ENCODE results near the gene KDM4C. TPM values are rescaled to one million over a fixed set of nuclear protein-coding genes. Genes with fewer than 3 reads are reported as not detected.

Gene KDM4C
- total RNA-seq, 1 experiment from 2014 or later, result 16.2 TPM

DNA sequence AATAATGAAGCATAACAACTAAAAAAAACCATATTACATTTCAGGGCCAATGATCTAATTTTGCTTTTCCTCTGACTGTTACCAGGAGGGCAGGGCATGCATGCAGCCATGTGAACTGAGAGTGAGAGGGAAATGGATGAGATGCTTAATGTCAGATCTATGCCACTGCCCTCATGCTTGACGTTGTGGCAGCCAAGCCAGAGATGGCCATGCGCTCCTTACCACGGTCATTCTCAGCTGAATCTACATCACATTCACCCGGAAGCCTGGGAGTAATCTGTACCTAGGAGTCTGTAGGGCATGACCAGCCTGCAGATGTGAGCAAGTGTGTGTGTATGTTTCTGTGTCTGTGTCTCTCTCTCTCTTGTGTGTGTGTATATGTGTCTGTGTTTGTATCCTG lies 183.7 kb downstream of the KDM4C start:
- CTCF ChIA-PET, result no interaction called here
- H3K27me3 Mint-ChIP-seq (ENCODE audit: unreplicated experiment), result no peaks in the 10 kb centered on the region
- no TSS peak for BruUV-seq (replicated peaks)
- H3K9me3 Mint-ChIP-seq (ENCODE audit: low read depth, unreplicated experiment), result no peaks in the 10 kb centered on the region
- no peak for DNase-seq
- no peak overlapping the region for H3K27ac Mint-ChIP-seq (ENCODE audit: unreplicated experiment)
- intact Hi-C loops (cut with micrococcal nuclease; ENCODE audit: unreplicated experiment), result no loop called here
- H3K4me3 Mint-ChIP-seq (ENCODE audit: low read depth, unreplicated experiment), result no peak overlapping the region
- H3K36me3 Mint-ChIP-seq (ENCODE audit: insufficient read depth, unreplicated experiment), result no peaks in the 10 kb centered on the region
- H3K4me1 Mint-ChIP-seq (ENCODE audit: low read depth, unreplicated experiment), result peaks cover 9% of the 10 kb centered on the region
- TF ChIP-seq, protein P1, sequence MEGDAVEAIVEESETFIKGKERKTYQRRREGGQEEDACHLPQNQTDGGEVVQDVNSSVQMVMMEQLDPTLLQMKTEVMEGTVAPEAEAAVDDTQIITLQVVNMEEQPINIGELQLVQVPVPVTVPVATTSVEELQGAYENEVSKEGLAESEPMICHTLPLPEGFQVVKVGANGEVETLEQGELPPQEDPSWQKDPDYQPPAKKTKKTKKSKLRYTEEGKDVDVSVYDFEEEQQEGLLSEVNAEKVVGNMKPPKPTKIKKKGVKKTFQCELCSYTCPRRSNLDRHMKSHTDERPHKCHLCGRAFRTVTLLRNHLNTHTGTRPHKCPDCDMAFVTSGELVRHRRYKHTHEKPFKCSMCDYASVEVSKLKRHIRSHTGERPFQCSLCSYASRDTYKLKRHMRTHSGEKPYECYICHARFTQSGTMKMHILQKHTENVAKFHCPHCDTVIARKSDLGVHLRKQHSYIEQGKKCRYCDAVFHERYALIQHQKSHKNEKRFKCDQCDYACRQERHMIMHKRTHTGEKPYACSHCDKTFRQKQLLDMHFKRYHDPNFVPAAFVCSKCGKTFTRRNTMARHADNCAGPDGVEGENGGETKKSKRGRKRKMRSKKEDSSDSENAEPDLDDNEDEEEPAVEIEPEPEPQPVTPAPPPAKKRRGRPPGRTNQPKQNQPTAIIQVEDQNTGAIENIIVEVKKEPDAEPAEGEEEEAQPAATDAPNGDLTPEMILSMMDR (IDR thresholded peaks at IDR 0.05; ENCODE audit: unreplicated experiment), result no peak

DNA sequence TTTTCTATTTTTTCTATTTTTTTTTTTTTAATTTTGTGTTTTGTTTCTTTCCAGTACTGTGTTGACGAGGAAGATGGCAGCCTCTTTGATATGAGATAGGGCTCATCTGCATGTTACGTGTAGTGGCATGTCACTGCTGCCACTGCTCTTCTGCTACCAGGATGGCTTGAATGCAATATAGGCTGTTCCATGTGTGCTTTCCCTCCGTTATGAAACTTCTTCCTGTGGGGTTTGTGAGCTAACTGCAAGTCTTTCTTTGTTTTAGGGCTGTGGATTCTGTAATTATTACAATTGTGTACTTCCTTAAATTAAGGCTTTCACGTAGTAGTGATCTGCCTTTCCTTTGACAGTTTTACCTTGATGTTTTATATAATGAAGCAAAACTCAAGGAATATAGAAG lies 184.6 kb downstream of the KDM4C start:
- Mint-ChIP-seq H3K4me1 (ENCODE audit: low read depth, unreplicated experiment) (peaks cover 9% of the 10 kb centered on the region), H3K4me3 (ENCODE audit: low read depth, unreplicated experiment) (no peak overlapping the region), H3K9me3 (ENCODE audit: low read depth, unreplicated experiment) (no peaks in the 10 kb centered on the region), H3K36me3 (ENCODE audit: insufficient read depth, unreplicated experiment) (no peaks in the 10 kb centered on the region), H3K27me3 (ENCODE audit: unreplicated experiment) (no peaks in the 10 kb centered on the region), H3K27ac (ENCODE audit: unreplicated experiment) (no peak overlapping the region)
- intact Hi-C loops (cut with micrococcal nuclease; ENCODE audit: unreplicated experiment), result no loop called here
- no TSS peak for BruUV-seq (replicated peaks)
- DNase-seq, result no peak
- CTCF ChIA-PET, result no interaction called here
- TF ChIP-seq, protein P1 (IDR thresholded peaks at IDR 0.05; ENCODE audit: unreplicated experiment), result no peak

DNA sequence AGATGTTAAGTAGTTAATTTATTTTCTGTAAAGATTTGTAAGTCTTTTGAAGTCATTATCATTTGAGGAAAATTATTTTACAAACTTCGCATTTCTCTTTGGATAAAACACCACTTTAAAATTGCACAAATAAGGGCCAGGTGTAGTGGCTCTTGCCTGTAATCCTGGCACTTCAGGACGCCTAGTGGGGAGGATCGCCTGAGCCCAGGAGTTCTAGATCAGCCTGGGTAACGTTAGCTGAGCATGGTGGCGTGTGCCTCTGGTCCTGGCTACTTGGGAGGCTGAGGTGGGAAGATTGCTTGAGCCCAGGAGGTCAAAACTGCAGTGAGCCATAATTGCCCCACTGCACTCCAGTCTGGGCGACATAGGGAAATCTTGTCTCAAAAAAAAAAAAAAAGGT lies 185.5 kb downstream of the KDM4C start:
- Mint-ChIP-seq H3K9me3 (ENCODE audit: low read depth, unreplicated experiment) (no peaks in the 10 kb centered on the region), H3K4me3 (ENCODE audit: low read depth, unreplicated experiment) (no peak overlapping the region), H3K36me3 (ENCODE audit: insufficient read depth, unreplicated experiment) (no peaks in the 10 kb centered on the region), H3K27ac (ENCODE audit: unreplicated experiment) (no peak overlapping the region), H3K27me3 (ENCODE audit: unreplicated experiment) (no peaks in the 10 kb centered on the region), H3K4me1 (ENCODE audit: low read depth, unreplicated experiment) (peaks cover 9% of the 10 kb centered on the region)
- TF ChIP-seq, protein P1 (IDR thresholded peaks at IDR 0.05; ENCODE audit: unreplicated experiment), result no peak
- no TSS peak for BruUV-seq (replicated peaks)
- CTCF ChIA-PET, result no interaction called here
- no peak for DNase-seq
- intact Hi-C loops (cut with micrococcal nuclease; ENCODE audit: unreplicated experiment), result no loop called here

DNA sequence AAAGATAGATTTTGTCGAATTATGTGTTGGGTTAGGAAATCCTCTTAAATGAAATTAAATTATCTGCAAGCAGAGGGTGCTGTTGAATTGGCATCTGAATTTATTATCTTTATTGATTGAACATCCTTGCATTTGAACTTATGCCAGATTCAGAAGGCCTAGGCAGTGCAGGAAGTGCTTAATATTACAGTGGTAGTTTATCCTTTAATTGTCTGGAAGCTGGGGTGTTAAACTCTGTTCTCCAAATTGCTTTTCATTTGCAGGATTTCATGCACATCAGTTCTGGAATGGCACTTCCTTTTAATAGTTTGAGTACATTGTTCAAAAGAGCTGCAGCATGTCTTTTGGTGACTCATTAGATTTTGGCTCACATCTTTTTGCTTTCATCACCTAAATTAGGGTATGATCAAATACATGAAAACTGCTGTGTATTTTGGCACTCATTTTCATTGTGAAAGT lies 186.3 kb downstream of the KDM4C start:
- DNase-seq, result no peak
- TF ChIP-seq, protein P1 (IDR thresholded peaks at IDR 0.05; ENCODE audit: unreplicated experiment), result no peak
- H3K27ac Mint-ChIP-seq (ENCODE audit: unreplicated experiment), result no peak overlapping the region
- H3K9me3 Mint-ChIP-seq (ENCODE audit: low read depth, unreplicated experiment), result no peaks in the 10 kb centered on the region
- intact Hi-C loops (cut with micrococcal nuclease; ENCODE audit: unreplicated experiment), result no loop called here
- no peaks in the 10 kb centered on the region for H3K36me3 Mint-ChIP-seq (ENCODE audit: insufficient read depth, unreplicated experiment)
- H3K27me3 Mint-ChIP-seq (ENCODE audit: unreplicated experiment), result no peaks in the 10 kb centered on the region
- CTCF ChIA-PET, result no interaction called here
- H3K4me3 Mint-ChIP-seq (ENCODE audit: low read depth, unreplicated experiment), result no peak overlapping the region
- no TSS peak for BruUV-seq (replicated peaks)
- peaks cover 9% of the 10 kb centered on the region for H3K4me1 Mint-ChIP-seq (ENCODE audit: low read depth, unreplicated experiment)
